ENCODE measurements around the gene LPIN1.

Gene LPIN1

DNA sequence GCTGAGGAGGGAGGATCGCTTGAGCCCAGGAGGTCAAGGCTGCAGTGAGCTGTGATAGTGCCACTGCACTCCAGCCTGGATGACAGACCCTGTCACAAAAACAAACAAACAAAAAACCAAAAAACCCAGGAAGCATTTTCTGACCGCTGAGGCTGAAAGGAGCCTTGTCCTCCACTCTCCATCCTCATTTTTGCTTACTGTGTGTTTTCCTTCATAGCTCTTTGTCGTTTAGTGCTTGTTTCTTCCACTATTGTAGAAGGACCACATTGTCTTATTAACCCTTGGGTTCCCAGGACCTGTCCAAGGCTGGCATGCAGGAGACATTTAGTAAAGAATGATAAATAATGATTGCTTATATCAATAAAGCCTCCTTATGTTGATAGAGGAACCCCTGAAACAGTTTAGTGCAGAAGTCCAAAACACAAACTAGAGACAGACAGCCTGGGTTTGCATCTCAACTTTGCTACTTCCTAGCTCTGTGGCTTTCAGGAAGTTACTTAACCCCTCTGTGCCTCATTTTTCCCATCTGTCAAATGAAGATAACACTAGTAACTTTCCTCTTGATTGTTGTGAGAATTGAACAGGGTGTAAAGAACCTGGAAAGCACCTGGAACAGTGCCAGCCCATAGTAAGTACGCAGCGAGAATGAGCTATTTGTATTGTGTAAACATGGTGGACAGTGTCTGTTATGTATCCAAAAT is 126.0 kb downstream of the LPIN1 start:
- no peak for DNase-seq

- DNase-seq, result no peak
Observed at GRCh38 chr2:11872948-11873269, 126.5 kb downstream of the LPIN1 start.

DNA sequence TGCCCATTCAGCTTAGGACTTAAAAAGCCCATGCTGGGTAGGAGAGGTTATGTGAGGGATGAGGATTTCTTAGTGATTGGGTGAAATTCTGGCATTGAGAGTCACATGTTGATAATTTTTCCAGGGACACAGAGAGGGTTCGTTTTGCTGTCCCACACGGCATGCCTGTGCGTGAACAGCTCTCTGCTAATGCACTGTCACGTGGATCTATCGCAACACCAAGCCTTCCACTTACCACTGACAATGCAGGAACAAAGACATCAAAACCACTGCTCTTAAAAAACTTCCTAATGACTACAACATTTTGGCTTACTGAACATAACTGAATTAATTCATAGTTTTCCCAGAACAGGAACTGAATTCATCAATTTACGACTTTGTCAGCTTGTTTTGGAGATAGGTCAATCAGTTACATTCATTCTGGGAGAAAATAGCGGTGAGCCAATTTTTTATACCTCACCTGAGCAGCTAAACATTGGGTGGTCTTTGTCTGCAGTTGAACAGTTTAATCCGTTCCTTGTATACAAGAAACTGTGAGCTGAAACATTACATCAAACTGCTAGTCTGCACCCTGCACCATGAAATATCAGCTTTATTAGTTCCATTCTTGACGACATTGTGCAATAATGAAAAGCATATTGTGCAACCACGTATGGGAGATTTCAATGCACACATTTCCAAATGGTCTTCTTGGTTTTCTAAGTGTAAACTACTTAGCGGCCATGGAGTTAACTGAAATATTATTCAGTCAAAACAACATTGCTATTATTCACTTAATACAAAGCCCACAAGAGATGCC is 127.1 kb downstream of the LPIN1 start:
- DNase-seq, result no peak

GRCh38 chr2:11874861-11875260 is 128.4 kb downstream of the LPIN1 start:
- DNase-seq, result no peak

DNA sequence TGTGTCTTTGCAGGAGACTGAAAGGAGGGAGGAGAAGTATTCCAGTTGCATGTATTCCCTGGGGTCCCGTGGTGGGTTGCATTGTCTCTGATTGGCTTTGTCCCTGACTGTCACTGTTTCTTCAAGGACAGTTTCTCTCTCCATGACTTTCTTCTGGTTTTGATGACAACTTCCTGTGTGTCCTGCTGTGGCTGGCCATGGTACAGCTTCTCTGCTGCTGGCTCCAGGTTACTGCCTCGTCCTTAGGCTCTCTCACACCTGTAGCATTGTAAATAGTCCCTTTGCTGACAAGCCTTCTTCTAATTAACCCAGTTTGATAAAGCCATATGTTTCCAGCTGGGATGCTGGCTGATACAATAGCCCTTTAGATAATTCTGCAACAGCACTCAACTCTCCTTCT is 129.0 kb downstream of the LPIN1 start:
- DNase-seq, result no peak

DNA sequence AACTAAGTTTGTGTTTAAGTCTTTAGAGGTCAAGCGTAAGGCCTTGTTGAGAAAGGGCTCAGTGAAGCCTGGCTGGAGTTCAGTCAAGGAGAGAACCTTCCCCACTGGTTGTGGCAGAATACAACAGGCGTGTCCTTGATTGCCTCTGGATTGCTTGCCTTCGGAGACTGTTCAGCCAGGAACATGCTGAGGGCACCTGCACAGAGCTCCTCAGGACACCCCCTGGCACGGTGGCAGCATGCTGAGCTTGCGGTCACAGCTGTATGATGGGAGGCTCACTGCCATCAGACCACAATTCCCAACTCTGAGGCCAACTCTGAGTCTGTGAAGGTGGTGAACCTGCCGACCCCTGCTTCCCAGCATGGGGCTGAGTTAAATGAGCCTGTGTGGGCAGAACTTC is 130.0 kb downstream of the LPIN1 start:
- no peak for DNase-seq

DNA sequence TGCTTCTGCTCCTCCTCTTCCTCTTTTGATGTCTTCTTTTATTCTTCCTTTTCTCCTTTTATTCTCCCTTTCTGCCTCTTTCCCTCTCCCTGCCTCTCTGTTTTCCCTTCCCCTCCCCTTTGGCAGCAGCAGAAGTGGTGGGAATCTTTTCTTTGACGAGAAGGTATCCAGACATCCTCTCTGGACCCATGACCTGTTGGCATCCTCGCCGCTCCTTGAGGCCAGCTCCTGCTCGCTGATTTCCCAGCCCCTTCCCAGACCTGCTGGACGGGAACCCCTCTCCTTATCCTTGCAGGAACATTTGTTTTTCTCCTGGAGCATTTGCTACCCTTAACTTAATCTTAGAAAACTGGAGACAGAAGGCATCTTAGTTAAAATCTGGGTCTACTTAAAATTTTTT is 130.5 kb downstream of the LPIN1 start:
- no peak for DNase-seq
